Measurements from ENCODE around the gene LHFPL3. TPM values are rescaled to one million over a fixed set of nuclear protein-coding genes. Genes with fewer than 3 reads are reported as not detected.

Gene LHFPL3
- total RNA-seq, 1 experiment from 2014 or later, result not detected

DNA sequence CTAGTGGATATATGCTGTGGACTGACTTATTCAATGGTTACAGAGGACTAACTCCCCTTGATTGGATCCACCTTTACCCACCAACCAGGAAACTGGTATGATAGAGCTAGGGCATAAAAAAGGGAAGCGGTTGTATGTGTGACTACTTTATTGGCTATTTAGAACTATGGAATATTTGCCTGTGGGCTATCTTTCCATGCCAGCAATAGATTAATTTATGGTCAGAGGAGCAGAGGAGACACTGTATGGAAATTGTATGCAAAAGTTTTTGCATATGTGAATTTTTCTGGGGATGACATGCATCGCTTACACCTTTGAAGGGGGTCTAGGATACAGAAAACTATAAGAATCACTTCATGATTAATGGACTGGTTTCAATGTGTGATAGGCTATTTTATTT is 105.7 kb downstream of the LHFPL3 start (continued):
- TF ChIP-seq, protein P1, sequence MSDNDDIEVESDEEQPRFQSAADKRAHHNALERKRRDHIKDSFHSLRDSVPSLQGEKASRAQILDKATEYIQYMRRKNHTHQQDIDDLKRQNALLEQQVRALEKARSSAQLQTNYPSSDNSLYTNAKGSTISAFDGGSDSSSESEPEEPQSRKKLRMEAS (IDR thresholded peaks at IDR 0.05), result no peak
- no peak for TF ChIP-seq SP1 (IDR thresholded peaks at IDR 0.05; ENCODE audit: low read depth)

GRCh38 chr7:104442481-104442880 is 114.1 kb downstream of the LHFPL3 start:
- Histone ChIP-seq H3K4me3 (replicated peaks in 1 of 2; ENCODE audit: low read depth in 1 of 2, low read length in 2 of 2) (no peak overlapping the region), H3K9ac (ENCODE audit: low read length) (no peak overlapping the region), H3K27ac (ENCODE audit: low read depth, low read length) (no peak overlapping the region), H2AFZ (ENCODE audit: low read depth, low read length, poor library complexity, severe bottlenecking) (no peak overlapping the region), H3K4me2 (ENCODE audit: low read length) (no peak overlapping the region), H3K9me3 (ENCODE audit: control insufficient read depth in 1 of 2, insufficient read depth in 1 of 2, low read depth in 1 of 2, low read length in 2 of 2) (no peaks in the 10 kb centered on the region), H3K36me3 (ENCODE audit: control insufficient read depth in 1 of 2, insufficient read depth in 2 of 2, low read length in 2 of 2) (no peaks in the 10 kb centered on the region), H3K4me1 (ENCODE audit: control insufficient read depth in 1 of 2, insufficient read depth in 2 of 2, low read length in 2 of 2) (no peaks in the 10 kb centered on the region), H3K27me3 (ENCODE audit: insufficient read depth, low read length) (no peaks in the 10 kb centered on the region; the same call in 1 of the 2 replicates), H3K79me2 (ENCODE audit: insufficient read depth, low read length) (no peaks in the 10 kb centered on the region), H4K20me1 (ENCODE audit: insufficient read depth) (no peaks in the 10 kb centered on the region), H3K9me2 (ENCODE audit: insufficient read depth) (no peaks in the 10 kb centered on the region)
- ChIA-PET RAD21 (ENCODE audit: low non-redundant PET in 1 of 2, low total read pairs in 2 of 2, uncharacterized antibody in 2 of 2, unreplicated experiment in 2 of 2) (no interaction called here), CTCF (no interaction called here), POLR2A (no interaction called here)
- TF ChIP-seq ELF1 (IDR thresholded peaks at IDR 0.05; ENCODE audit: borderline replicate concordance, low read depth) (no peak), POLR2AphosphoS5 (IDR thresholded peaks at IDR 0.05; ENCODE audit: low read depth, low read length) (no peak), ZBTB33 (IDR thresholded peaks at IDR 0.05; ENCODE audit: extremely low read depth, insufficient replicate concordance, low read length) (no peak), JUND (IDR thresholded peaks at IDR 0.05) (no peak), SIN3A (IDR thresholded peaks at IDR 0.05; ENCODE audit: low read depth) (no peak), EZH2phosphoT487 (IDR thresholded peaks at IDR 0.05; ENCODE audit: borderline replicate concordance) (no peak), TCF7L2 (IDR thresholded peaks at IDR 0.05; ENCODE audit: borderline replicate concordance, extremely low read depth, insufficient read depth, insufficient read length) (no peak), POLR2A (IDR thresholded peaks at IDR 0.05; ENCODE audit: borderline replicate concordance, extremely low read depth, insufficient read depth, insufficient read length) (no peak), SRF (IDR thresholded peaks at IDR 0.05; ENCODE audit: low read depth) (no peak), CEBPB (IDR thresholded peaks at IDR 0.05; ENCODE audit: low read depth) (no peak), ATF3 (IDR thresholded peaks at IDR 0.05) (no peak), SP1 (IDR thresholded peaks at IDR 0.05; ENCODE audit: low read depth) (no peak), EGR1 (IDR thresholded peaks at IDR 0.05; ENCODE audit: low read depth) (no peak), ZFX (IDR thresholded peaks at IDR 0.05) (no peak), ZNF274 (IDR thresholded peaks at IDR 0.05; ENCODE audit: low read depth, low read length) (no peak), CBX3 (IDR thresholded peaks at IDR 0.05; ENCODE audit: low read depth) (no peak), EZH2 (IDR thresholded peaks at IDR 0.05) (no peak), RAD21 (IDR thresholded peaks at IDR 0.05; ENCODE audit: low read depth) (no peak), REST (IDR thresholded peaks at IDR 0.05; ENCODE audit: low read depth) (no peak)
- TF ChIP-seq, protein P2, sequence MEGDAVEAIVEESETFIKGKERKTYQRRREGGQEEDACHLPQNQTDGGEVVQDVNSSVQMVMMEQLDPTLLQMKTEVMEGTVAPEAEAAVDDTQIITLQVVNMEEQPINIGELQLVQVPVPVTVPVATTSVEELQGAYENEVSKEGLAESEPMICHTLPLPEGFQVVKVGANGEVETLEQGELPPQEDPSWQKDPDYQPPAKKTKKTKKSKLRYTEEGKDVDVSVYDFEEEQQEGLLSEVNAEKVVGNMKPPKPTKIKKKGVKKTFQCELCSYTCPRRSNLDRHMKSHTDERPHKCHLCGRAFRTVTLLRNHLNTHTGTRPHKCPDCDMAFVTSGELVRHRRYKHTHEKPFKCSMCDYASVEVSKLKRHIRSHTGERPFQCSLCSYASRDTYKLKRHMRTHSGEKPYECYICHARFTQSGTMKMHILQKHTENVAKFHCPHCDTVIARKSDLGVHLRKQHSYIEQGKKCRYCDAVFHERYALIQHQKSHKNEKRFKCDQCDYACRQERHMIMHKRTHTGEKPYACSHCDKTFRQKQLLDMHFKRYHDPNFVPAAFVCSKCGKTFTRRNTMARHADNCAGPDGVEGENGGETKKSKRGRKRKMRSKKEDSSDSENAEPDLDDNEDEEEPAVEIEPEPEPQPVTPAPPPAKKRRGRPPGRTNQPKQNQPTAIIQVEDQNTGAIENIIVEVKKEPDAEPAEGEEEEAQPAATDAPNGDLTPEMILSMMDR (IDR thresholded peaks at IDR 0.05 in 2 of 3, conservative IDR thresholded peaks at IDR 0.05 in 1 of 3; ENCODE audit: borderline replicate concordance in 1 of 3, insufficient read depth in 1 of 3, low read depth in 2 of 3, low read length in 2 of 3), result no peak
- ATAC-seq, result no peak
- DNase-seq (ENCODE audit: low read depth, low spot score), result no peak
- intact Hi-C loops (cut with micrococcal nuclease), result no loop called here
- BruUV-seq (replicated peaks), result no TSS peak
